HTR-8/SVneo (cell line): Measurements from ENCODE around the gene NR4A1.

ENCODE experiments used
- DNase-seq: peaks from one replicate; pipeline ENCODE4 v3.0.0; 2011; ENCODE audit warnings: low spot score, mixed read lengths; ENCODE audit not compliant: insufficient read length
- FAIRE-seq: peaks from 2 replicates; lab custom pipeline; 2011; peaks lifted over from hg19 to GRCh38; lab: Jason Lieb, UNC

NR4A1 gene

GRCh38 chr12:52015532-52016041 lies 35.7 kb upstream of the NR4A1 start:
- DNase-seq (no peak), FAIRE-seq (no peak)

GRCh38 chr12:52018433-52019112 lies 32.7 kb upstream of the NR4A1 start:
- DNase-seq (no peak), FAIRE-seq (no peak)

GRCh38 chr12:52019113-52019770 lies 32.0 kb upstream of the NR4A1 start:
- DNase-seq: no peak
- no peak for FAIRE-seq

- no peak for FAIRE-seq
- peak; percentile 79 for DNase-seq
Observed at GRCh38 chr12:52020539-52021336, 30.5 kb upstream of the NR4A1 start.

GRCh38 chr12:52022841-52023181 lies 28.4 kb upstream of the NR4A1 start:
- FAIRE-seq (no peak), DNase-seq (no peak)

- FAIRE-seq: peak; percentile 76
Observed at GRCh38 chr12:52023182-52023975, 27.9 kb upstream of the NR4A1 start.

GRCh38 chr12:52023976-52024688 lies 27.1 kb upstream of the NR4A1 start:
- FAIRE-seq (no peak), DNase-seq (no peak)

More at GRCh38 chr12:52023182-52023975, 27.9 kb upstream of the NR4A1 start:
- DNase-seq: peak; percentile 85

GRCh38 chr12:52024845-52025230 lies 26.4 kb upstream of the NR4A1 start:
- FAIRE-seq (no peak), DNase-seq (no peak)

GRCh38 chr12:52026263-52026662 lies 25.0 kb upstream of the NR4A1 start:
- FAIRE-seq (no peak), DNase-seq (no peak)

GRCh38 chr12:52027085-52027843 lies 24.0 kb upstream of the NR4A1 start:
- DNase-seq (no peak), FAIRE-seq (no peak)

GRCh38 chr12:52029685-52030084 lies 21.6 kb upstream of the NR4A1 start:
- FAIRE-seq (no peak), DNase-seq (no peak)

- no peak for FAIRE-seq
Observed at GRCh38 chr12:52032446-52032803, 18.8 kb upstream of the NR4A1 start.

GRCh38 chr12:52032804-52033445 lies 18.3 kb upstream of the NR4A1 start:
- FAIRE-seq (peak; percentile 93), DNase-seq (peak; percentile 94)

More at GRCh38 chr12:52032446-52032803, 18.8 kb upstream of the NR4A1 start:
- no peak for DNase-seq

- DNase-seq (no peak), FAIRE-seq (no peak)
Observed at GRCh38 chr12:52033446-52034140, 17.6 kb upstream of the NR4A1 start.

- DNase-seq (no peak), FAIRE-seq (no peak)
Observed at GRCh38 chr12:52035190-52035589, 16.1 kb upstream of the NR4A1 start.

- no peak for FAIRE-seq
Observed at GRCh38 chr12:52035926-52036325, 15.3 kb upstream of the NR4A1 start.

GRCh38 chr12:52036587-52037171 lies 14.6 kb upstream of the NR4A1 start:
- FAIRE-seq: no peak
- DNase-seq: peak; percentile 66

More at GRCh38 chr12:52035926-52036325, 15.3 kb upstream of the NR4A1 start:
- DNase-seq: no peak
